PC-3 (cell line): Measurements from ENCODE around the gene TK2.

ENCODE experiments used
- CTCF ChIP-seq: fragments of 300-600 bp; sonication (generic); conservative IDR thresholded peaks from 2 replicates; pipeline ENCODE4 v1.5.1; 2017; ENCODE audit warnings: antibody characterized with exemption, low read depth, mild to moderate bottlenecking, low read length
- EZH2 ChIP-seq: fragments of 300-600 bp; sonication (generic); IDR thresholded peaks from one replicate; pipeline ENCODE4 v1.6.1; 2017; ENCODE audit warnings: antibody characterized with exemption, mild to moderate bottlenecking, low read length; ENCODE audit not compliant: unreplicated experiment

DNA sequence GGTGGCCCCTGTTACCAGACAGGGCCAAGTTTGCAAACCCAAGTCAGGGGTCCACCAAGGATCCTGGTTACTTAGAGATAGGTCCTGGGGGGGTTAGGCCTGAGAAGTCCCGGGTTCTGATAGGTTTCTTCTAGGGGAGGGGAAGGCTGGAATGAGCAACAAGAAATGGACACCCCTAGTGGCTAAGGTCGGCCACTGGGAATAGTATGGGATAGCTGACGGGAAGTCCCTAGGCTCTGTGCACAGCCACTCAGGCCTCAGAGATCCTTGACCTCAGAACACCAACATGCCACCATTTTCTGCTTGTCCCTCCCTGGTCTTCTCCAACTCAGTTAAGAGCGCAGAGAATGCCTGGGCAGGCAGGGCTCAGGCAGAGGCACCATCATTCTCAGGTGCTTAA is 13.4 kb downstream of the TK2 start:
- TF ChIP-seq EZH2 = no peak
- TF ChIP-seq CTCF = no peak
